Heart left ventricle (tissue), 16 donors: ENCODE data around the gene FAM20B. TPM values are rescaled to one million over a fixed set of nuclear protein-coding genes. Genes with fewer than 3 reads are reported as not detected.

Source experiments
- ATAC-seq, 4 donors: fragments of 200-7000 bp; cut with Tn5 transposase; one replicate each; pipeline ENCODE4 v1.9.1; 2020 to 2022; ENCODE audit warnings: moderate library complexity in 4 of 4, mild to moderate bottlenecking in 3 of 4, moderate number of reproducible peaks in 1 of 4
- DNase-seq, 5 donors: peaks; one replicate each; pipeline ENCODE4 v3.0.0-alpha.2; 2020
- H3K27ac ChIP-seq, 12 donors: fragments of 200-600 bp; sonication (generic) in 4 of 12; one replicate each; pipeline versions ENCODE4 v1.5.0 to v1.8.0; 2016 to 2022; ENCODE audit warnings: mild to moderate bottlenecking in 2 of 12
- H3K27me3 ChIP-seq, 9 donors: fragments of 200-600 bp; sonication (generic) in 2 of 9; one replicate each; pipeline versions ENCODE4 v1.5.1 to v1.8.0; 2016 to 2022; ENCODE audit warnings: mild to moderate bottlenecking in 3 of 9
- H3K36me3 ChIP-seq, 9 donors: fragments of 200-600 bp; sonication (generic) in 2 of 9; one replicate each; pipeline versions ENCODE4 v1.5.0 to v1.8.0; 2018 to 2022; ENCODE audit warnings: mild to moderate bottlenecking in 2 of 9
- H3K4me1 ChIP-seq, 12 donors: fragments of 200-600 bp; sonication (generic) in 4 of 12; one replicate each; pipeline versions ENCODE4 v1.5.0 to v1.8.0; 2016 to 2022; ENCODE audit warnings: mild to moderate bottlenecking in 3 of 12
- H3K4me3 ChIP-seq, 12 donors: fragments of 200-600 bp; sonication (generic) in 4 of 12; one replicate each; pipeline versions ENCODE4 v1.5.0 to v1.8.0; 2017 to 2022; ENCODE audit warnings: mild to moderate bottlenecking in 9 of 12, moderate library complexity in 4 of 12
- H3K9me3 ChIP-seq, 12 donors: fragments of 200-600 bp; sonication (generic) in 4 of 12; one replicate each; pipeline versions ENCODE4 v1.5.0 to v1.8.0; 2016 to 2022; ENCODE audit warnings: mild to moderate bottlenecking in 1 of 12
- POLR2A ChIP-seq, 2 donors: fragments of 450-650 bp; IDR thresholded peaks; one replicate each; pipeline ENCODE4 v1.6.1; 2017; ENCODE audit warnings: antibody characterized with exemption in 2 of 2, mild to moderate bottlenecking in 2 of 2, moderate library complexity in 2 of 2
- WGBS, 4 donors: extraction: QIAGEN DNeasy Blood & Tissue Kit in 2 of 4; methylation state at CpG; one replicate each; pipeline versions ENCODE4 v1.1.5 to v1.1.7; 2013 to 2018; 5-methylcytosine and 5-hydroxymethylcytosine counted together
- intact Hi-C, 10 donors: fragments of 100-400 bp; cut with DNase I; formaldehyde crosslinking; loops; one replicate each; pipeline versions ENCODE4 v1.11.1 to v1.14.2; 2022
- polyA plus RNA-seq, 2 donors: library from polyadenylated mRNA; stranded (reverse); fragments of 200-250 nt; gene quantifications; one replicate each; pipeline ENCODE4 v1.2.3, GENCODE V29; 2013
- total RNA-seq, 9 donors: library from RNA; depleted of rRNA in 2 of 9; stranded (reverse); fragments of >200 nt in 2 of 9; fragmentation: NEBNext Ultra II Directional in 3 of 9; extraction: Animal tissue kit (Norgen Biotek cat#: 25700) in 3 of 9; gene quantifications; one replicate each; pipeline versions ENCODE4 v1.1.0 to v1.2.4, GENCODE V29; 2016 to 2023
- TF ChIP-seq, protein P1 (sequence below), 12 donors: fragments of 200-600 bp; sonication (generic) in 4 of 12; IDR thresholded peaks; one replicate each; pipeline versions ENCODE4 v1.5.0 to v1.8.0; 2018 to 2022; ENCODE audit warnings: antibody characterized with exemption in 12 of 12, mild to moderate bottlenecking in 5 of 12
- donor health status: ischemic (EF 13 %, LVEDD 7.1; RV severe dilation, severe dysfunction).
- donor health status: healthy with polysubstance abuse.
- donor health status: DM: no; HTN: yes; CAD: no.
- donor health status: DM: no; HTN: no; CAD: no.
- donor health status: ischemic (EF 25% LVEDD 6.9; RV normal size, moderate dysfunction).
- donor health status: ischemic (EF 25% LVEDD 5.7; RV mildly dilated, moderate dysfunction).
- donor health status: healthy.
- donor health status: DM: yes; HTN: yes; CAD: no.
- donor health status: ischemic (EF 35%, LVEDD 5.7; RV mildly dilated, moderate dysfunction).
- donor health status: nonischemic (EF 11% LVEDD 7.7; RV severe dilation, severe dysfunction).
- donor health status: DM: yes; HTN: yes; CAD: no.
- donor health status: PGD.
- donor health status: ischemic (EF 29% LVEDD 5.4; RV normal size, mild dysfunction).
- donor health status: nonischemic (EF 23%, LVEDD 6.1; RV moderate dilation, normal function).

FAM20B gene
- total and polyA plus RNA-seq, 11 donors = 13.8 to 70.1 (median 52.6) TPM

- Histone ChIP-seq H3K27ac (no peak overlapping the region), H3K4me3 (no peak overlapping the region), H3K9me3 (no peaks in the 10 kb centered on the region), H3K36me3 (peaks cover 0 to 47% (median 17%) of the 10 kb centered on the region in 9 donors), H3K4me1 (peaks cover 0 to 7% (median 0%) of the 10 kb centered on the region in 12 donors), H3K27me3 (no peaks in the 10 kb centered on the region)
- ATAC-seq (no peak), DNase-seq (no peak)
- no peak for TF ChIP-seq POLR2A (IDR thresholded peaks at IDR 0.05)
- TF ChIP-seq, protein P1, sequence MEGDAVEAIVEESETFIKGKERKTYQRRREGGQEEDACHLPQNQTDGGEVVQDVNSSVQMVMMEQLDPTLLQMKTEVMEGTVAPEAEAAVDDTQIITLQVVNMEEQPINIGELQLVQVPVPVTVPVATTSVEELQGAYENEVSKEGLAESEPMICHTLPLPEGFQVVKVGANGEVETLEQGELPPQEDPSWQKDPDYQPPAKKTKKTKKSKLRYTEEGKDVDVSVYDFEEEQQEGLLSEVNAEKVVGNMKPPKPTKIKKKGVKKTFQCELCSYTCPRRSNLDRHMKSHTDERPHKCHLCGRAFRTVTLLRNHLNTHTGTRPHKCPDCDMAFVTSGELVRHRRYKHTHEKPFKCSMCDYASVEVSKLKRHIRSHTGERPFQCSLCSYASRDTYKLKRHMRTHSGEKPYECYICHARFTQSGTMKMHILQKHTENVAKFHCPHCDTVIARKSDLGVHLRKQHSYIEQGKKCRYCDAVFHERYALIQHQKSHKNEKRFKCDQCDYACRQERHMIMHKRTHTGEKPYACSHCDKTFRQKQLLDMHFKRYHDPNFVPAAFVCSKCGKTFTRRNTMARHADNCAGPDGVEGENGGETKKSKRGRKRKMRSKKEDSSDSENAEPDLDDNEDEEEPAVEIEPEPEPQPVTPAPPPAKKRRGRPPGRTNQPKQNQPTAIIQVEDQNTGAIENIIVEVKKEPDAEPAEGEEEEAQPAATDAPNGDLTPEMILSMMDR (IDR thresholded peaks at IDR 0.05) = no peak
- WGBS, 4 donors = 96 to 97% (median 96%) methylated on average over 4 of the region's 4 CpGs
- intact Hi-C loops = no loop called here
Measured at GRCh38 chr1:179101566-179101965, 75.9 kb downstream of the FAM20B start.

DNA sequence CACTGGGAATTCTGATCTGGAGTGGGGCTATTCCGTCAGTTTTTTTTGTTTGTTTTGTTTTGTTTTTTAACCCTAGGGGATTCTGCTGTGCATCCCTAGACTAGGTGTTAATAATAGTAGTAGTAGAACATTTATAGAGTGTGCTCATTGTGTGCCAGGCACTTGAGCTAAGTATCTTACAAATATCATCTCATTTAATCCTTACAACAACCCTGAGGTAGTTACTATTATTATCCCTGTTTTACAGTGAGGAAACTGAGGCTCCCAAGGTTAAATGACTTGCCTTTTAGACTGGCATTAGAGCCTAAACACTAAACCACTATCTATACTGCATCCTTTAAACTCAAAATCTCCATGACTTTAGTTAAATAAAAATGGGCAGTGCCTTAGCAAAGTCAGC is 78.3 kb downstream of the FAM20B start:
- ATAC-seq = no peak
- WGBS, 4 donors = 94 to 97% (median 96%) methylated on average over 1 of the region's 1 CpG
- H3K36me3 ChIP-seq = peaks cover 0 to 51% (median 20%) of the 10 kb centered on the region in 9 donors

DNA sequence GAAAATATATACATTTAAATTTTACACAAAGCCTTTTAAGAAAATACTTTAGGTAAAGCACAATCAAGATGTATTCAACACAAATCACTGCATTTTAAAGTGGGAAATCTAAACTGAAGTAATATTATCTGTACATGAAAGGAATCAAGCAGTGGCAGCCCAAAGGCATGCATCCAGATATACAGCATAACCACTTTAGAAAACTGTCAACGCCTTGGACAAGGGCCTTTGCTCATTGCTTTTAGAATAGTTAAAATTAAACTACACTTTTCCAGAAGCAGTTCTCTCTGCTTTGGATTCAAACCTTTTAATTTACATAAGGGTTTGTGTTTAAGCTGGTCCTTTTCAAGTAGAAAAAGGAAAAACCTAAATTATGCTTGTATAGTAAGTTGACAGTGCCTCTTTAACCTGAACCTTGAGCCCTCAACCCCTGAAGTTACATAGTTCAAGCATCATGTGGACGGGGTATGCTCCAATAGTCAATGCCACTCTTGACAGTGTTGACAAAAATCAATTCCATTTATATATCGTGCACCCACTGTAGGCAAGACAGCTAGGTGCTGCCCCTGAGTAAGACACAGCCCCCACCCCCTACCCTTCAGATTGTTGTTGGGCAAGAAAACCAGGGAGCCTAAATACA is 79.0 kb downstream of the FAM20B start:
- intact Hi-C loops = no loop called here
- Histone ChIP-seq H3K27ac (no peak overlapping the region), H3K36me3 (peaks cover 0 to 58% (median 27%) of the 10 kb centered on the region in 9 donors), H3K4me3 (no peak overlapping the region), H3K9me3 (no peaks in the 10 kb centered on the region), H3K4me1 (peaks cover 0 to 12% (median 2%) of the 10 kb centered on the region in 12 donors), H3K27me3 (no peaks in the 10 kb centered on the region)
- WGBS, 4 donors = 79 to 86% (median 84%) methylated on average over 3 of the region's 3 CpGs
- DNase-seq (no peak), ATAC-seq (no peak)
- TF ChIP-seq, protein P1 (IDR thresholded peaks at IDR 0.05) = no peak
- no peak for TF ChIP-seq POLR2A (IDR thresholded peaks at IDR 0.05)

More for the DNA sequence above, 78.3 kb downstream of the FAM20B start:
- Histone ChIP-seq H3K27me3 (no peaks in the 10 kb centered on the region), H3K4me3 (no peak overlapping the region), H3K4me1 (peaks cover 0 to 12% (median 2%) of the 10 kb centered on the region in 12 donors), H3K27ac (no peak overlapping the region), H3K9me3 (no peaks in the 10 kb centered on the region)
- TF ChIP-seq, protein P1 (IDR thresholded peaks at IDR 0.05) = no peak
- TF ChIP-seq POLR2A (IDR thresholded peaks at IDR 0.05) = no peak
- DNase-seq = no peak
- intact Hi-C loops = no loop called here

- DNase-seq (no peak), ATAC-seq (no peak)
- no peak for TF ChIP-seq POLR2A (IDR thresholded peaks at IDR 0.05)
- TF ChIP-seq, protein P1 (IDR thresholded peaks at IDR 0.05) = peak in 6 of 12 donors; percentile 6 to 23 (median 16)
- H3K4me3 ChIP-seq = no peak overlapping the region
- no peaks in the 10 kb centered on the region for H3K9me3 ChIP-seq
- intact Hi-C loops = no loop called here
- no peaks in the 10 kb centered on the region for H3K27me3 ChIP-seq
- H3K36me3 ChIP-seq = peaks cover 0 to 60% (median 34%) of the 10 kb centered on the region in 9 donors
- WGBS, 4 donors = 82 to 85% (median 84%) methylated on average over 7 of the region's 7 CpGs
- no peak overlapping the region for H3K27ac ChIP-seq
- peaks cover 0 to 12% (median 2%) of the 10 kb centered on the region in 12 donors for H3K4me1 ChIP-seq
Measured at GRCh38 chr1:179105393-179105792, 79.7 kb downstream of the FAM20B start.
